ENCODE data around the gene FNDC5.

The FNDC5 gene

GRCh38 chr1:32867671-32868070 is 3.0 kb downstream of the FNDC5 start:
- Histone ChIP-seq H3K27me3 (replicated peaks; ENCODE audit: control insufficient read depth, insufficient read depth, low read length) (0 out of 2 replicates have a peak, but pooled peaks cover 1% of the 10 kb centered on the region), H3K4me3 (replicated peaks; ENCODE audit: low read depth, low read length) (no peak overlapping the region), H3K36me3 (ENCODE audit: control insufficient read depth, insufficient read depth, low read length) (peaks cover 6% of the 10 kb centered on the region)
- no peak for DNase-seq (ENCODE audit: extremely low read depth, insufficient read length)
- TF ChIP-seq CTCF (IDR thresholded peaks at IDR 0.05; ENCODE audit: insufficient read depth, low read length, poor library complexity, severe bottlenecking) = no peak

- Histone ChIP-seq H3K36me3 (ENCODE audit: control insufficient read depth, insufficient read depth, low read length) (peaks cover 8% of the 10 kb centered on the region), H3K4me3 (replicated peaks; ENCODE audit: low read depth, low read length) (no peak overlapping the region), H3K27me3 (replicated peaks; ENCODE audit: control insufficient read depth, insufficient read depth, low read length) (0 out of 2 replicates have a peak, but pooled peaks cover 1% of the 10 kb centered on the region)
- no peak for DNase-seq (ENCODE audit: extremely low read depth, insufficient read length)
- TF ChIP-seq CTCF (IDR thresholded peaks at IDR 0.05; ENCODE audit: insufficient read depth, low read length, poor library complexity, severe bottlenecking) = no peak
Observed at GRCh38 chr1:32867151-32867550, 3.6 kb downstream of the FNDC5 start.

- no peak for TF ChIP-seq CTCF (IDR thresholded peaks at IDR 0.05; ENCODE audit: insufficient read depth, low read length, poor library complexity, severe bottlenecking)
- Histone ChIP-seq H3K4me3 (replicated peaks; ENCODE audit: low read depth, low read length) (no peak overlapping the region), H3K27me3 (replicated peaks; ENCODE audit: control insufficient read depth, insufficient read depth, low read length) (no peaks in the 10 kb centered on the region), H3K36me3 (ENCODE audit: control insufficient read depth, insufficient read depth, low read length) (peaks cover 8% of the 10 kb centered on the region)
- DNase-seq (ENCODE audit: extremely low read depth, insufficient read length) = no peak
Observed at GRCh38 chr1:32865639-32866405, 4.9 kb downstream of the FNDC5 start.

- Histone ChIP-seq H3K36me3 (ENCODE audit: control insufficient read depth, insufficient read depth, low read length) (peaks cover 12% of the 10 kb centered on the region), H3K27me3 (replicated peaks; ENCODE audit: control insufficient read depth, insufficient read depth, low read length) (no peaks in the 10 kb centered on the region), H3K4me3 (replicated peaks; ENCODE audit: low read depth, low read length) (no peak overlapping the region)
- DNase-seq (ENCODE audit: extremely low read depth, insufficient read length) = no peak
- no peak for TF ChIP-seq CTCF (IDR thresholded peaks at IDR 0.05; ENCODE audit: insufficient read depth, low read length, poor library complexity, severe bottlenecking)
Observed at GRCh38 chr1:32864375-32865019, 6.2 kb downstream of the FNDC5 start.

- Histone ChIP-seq H3K27me3 (replicated peaks; ENCODE audit: control insufficient read depth, insufficient read depth, low read length) (no peaks in the 10 kb centered on the region), H3K36me3 (ENCODE audit: control insufficient read depth, insufficient read depth, low read length) (peaks cover 12% of the 10 kb centered on the region), H3K4me3 (replicated peaks; ENCODE audit: low read depth, low read length) (no peak overlapping the region)
- TF ChIP-seq CTCF (IDR thresholded peaks at IDR 0.05; ENCODE audit: insufficient read depth, low read length, poor library complexity, severe bottlenecking) = no peak
- DNase-seq (ENCODE audit: extremely low read depth, insufficient read length) = no peak
Observed at GRCh38 chr1:32863881-32864245, 6.8 kb downstream of the FNDC5 start.

Measured in GM06990 (cell line).